ENCODE results near the gene GUCY1A2.

The GUCY1A2 gene

GRCh38 chr11:107006076-107006833 lies 12.0 kb downstream of the GUCY1A2 start:
- no peak overlapping the region for H3K4me3 ChIP-seq (ENCODE audit: low read depth, low read length)
- no peak for DNase-seq (ENCODE audit: low read depth)

DNA sequence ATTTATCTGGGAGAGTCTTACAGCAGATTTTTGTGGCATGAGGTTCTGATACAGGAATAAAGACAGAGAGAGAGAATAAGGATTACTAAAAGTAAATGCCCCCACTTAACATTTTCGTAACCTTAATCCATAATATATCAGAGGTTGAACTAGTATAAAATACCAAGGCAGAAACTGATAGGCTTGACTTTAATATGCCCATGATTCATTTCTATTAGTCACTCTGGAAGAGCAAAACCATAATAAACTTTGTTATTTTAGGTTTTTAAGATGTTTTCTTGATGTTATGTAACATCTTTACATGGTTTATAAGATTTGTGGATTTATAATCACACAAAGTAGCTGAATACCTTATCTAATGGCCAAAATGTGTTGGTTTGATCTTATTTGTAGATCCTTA lies 19.1 kb downstream of the GUCY1A2 start:
- DNase-seq (ENCODE audit: low read depth): no peak
- no peak overlapping the region for H3K4me3 ChIP-seq (ENCODE audit: low read depth, low read length)

DNA sequence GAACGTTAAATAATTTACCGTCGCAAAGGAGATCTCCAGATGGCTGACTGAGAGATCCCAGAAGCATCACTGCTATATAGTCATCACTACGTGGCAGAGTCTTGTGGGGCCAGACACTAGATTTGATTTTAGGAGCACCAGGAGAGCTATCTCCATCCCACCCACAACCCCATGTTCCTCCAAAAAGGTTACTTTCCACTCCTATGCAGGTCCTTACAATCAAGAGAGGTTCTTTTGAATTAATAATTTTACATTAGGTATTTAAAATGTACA lies 19.4 kb downstream of the GUCY1A2 start:
- no peak for DNase-seq (ENCODE audit: low read depth)
- no peak overlapping the region for H3K4me3 ChIP-seq (ENCODE audit: low read depth, low read length)

- no peak for DNase-seq (ENCODE audit: low read depth)
- no peak overlapping the region for H3K4me3 ChIP-seq (ENCODE audit: low read depth, low read length)
Observed at GRCh38 chr11:106998116-106998915, 20.0 kb downstream of the GUCY1A2 start.

- H3K4me3 ChIP-seq (ENCODE audit: low read depth, low read length): no peak overlapping the region
- no peak for DNase-seq (ENCODE audit: low read depth)
Observed at GRCh38 chr11:106997227-106997626, 21.0 kb downstream of the GUCY1A2 start.

DNA sequence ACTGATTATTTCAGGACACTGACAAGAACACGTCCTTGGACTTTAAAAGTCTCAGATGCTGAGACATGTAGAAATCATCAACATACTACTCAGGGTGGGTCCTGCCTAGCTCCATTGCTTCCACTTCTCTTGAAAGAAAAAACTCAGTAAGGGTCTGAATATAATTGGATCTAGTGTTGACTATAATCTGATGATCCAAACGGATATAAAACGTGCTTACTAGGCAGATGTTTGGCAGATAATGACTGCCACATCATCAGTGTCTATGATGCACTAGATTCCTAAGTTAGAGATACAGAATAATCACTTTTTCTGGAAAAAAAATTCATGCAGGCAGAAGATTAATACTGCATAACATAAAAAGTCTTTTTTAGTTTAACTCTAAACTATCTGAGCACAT lies 21.6 kb downstream of the GUCY1A2 start:
- H3K4me3 ChIP-seq (ENCODE audit: low read depth, low read length): no peak overlapping the region
- DNase-seq (ENCODE audit: low read depth): no peak

DNA sequence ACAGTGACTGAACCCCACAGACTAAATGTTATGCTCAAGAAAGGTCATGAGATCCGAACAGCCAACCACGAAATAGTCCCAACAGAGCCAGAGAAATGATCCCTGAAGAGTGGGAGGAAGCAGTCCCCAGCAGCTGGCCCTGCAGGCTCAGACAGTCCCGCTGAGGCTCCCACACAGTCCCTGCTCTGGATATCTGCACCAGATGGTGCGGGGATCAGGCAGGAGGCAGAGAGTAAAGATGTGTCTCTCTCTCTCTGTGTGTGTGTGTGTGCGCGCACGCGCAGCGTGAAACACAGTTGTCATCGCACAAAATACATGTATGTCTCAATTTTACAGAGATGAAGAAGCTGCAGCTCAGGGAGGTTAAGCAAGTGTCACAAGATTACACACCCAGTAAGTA lies 27.9 kb downstream of the GUCY1A2 start:
- no peak overlapping the region for H3K4me3 ChIP-seq (ENCODE audit: low read depth, low read length)
- no peak for DNase-seq (ENCODE audit: low read depth)

- no peak for DNase-seq (ENCODE audit: low read depth)
- no peak overlapping the region for H3K4me3 ChIP-seq (ENCODE audit: low read depth, low read length)
Observed at GRCh38 chr11:106989078-106989455, 29.2 kb downstream of the GUCY1A2 start.

DNA sequence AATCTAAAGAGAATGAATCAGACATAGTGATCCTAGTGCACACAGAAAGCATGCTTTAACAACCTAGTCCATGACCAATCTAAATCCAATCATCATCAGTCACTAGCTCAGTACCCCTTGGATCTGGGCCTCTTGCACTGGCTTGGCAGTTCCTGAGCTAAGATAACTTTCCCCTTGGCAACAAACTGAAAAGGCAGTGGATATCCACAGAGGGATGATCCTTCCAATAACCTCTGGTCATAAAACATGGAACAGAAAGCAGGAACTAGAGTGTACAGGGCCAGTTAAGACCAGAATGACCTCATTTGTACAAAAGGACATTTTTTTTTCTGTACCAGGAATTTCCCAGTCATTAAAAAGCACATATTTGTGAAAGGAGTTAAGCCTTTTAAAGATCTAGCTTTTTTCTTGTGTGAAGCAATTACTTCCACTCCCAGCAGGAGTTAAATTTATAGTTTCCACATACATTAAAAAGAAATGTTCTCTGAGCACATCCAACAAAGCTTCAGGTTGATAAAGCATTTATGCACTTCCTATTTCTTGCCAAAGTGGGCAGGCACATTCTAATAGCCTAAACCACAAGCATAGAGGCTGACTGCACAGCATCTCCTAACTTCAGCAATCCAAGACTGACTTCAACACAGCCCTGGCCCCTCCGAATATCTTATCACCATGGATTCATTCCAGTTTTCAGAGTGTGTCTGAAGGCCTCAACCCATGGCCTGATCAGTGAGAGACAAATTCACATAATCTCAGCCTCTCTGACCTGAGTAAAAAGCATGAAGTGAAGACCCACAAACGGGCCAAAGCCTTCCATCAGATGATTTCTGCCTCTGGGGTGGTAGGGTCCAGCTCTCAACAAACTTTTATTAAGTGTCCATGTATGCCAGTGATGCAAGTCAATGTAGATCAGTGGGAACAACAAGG lies 29.9 kb downstream of the GUCY1A2 start:
- peak; percentile 84 for DNase-seq (ENCODE audit: low read depth)
- no peak overlapping the region for H3K4me3 ChIP-seq (ENCODE audit: low read depth, low read length)

DNA sequence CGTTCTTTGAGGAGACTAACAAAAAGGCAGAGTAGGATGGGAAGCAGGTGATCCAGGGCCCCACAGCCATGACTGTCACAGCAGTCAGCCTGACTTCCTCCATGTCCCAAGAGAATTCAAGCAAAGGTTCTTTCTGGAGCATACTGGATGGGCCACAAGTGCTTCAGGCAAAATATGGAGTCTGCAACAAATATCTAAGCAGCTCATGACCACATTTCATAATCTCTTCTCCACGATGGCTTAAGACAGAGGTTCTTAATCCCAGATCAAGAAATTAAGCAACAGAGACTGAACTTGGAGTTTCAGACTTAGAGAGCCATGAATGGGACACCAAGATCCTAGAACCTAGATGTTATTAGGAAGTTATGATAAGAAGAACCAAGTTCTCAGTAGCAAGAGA lies 31.6 kb downstream of the GUCY1A2 start:
- H3K4me3 ChIP-seq (ENCODE audit: low read depth, low read length): no peak overlapping the region
- no peak for DNase-seq (ENCODE audit: low read depth)

DNA sequence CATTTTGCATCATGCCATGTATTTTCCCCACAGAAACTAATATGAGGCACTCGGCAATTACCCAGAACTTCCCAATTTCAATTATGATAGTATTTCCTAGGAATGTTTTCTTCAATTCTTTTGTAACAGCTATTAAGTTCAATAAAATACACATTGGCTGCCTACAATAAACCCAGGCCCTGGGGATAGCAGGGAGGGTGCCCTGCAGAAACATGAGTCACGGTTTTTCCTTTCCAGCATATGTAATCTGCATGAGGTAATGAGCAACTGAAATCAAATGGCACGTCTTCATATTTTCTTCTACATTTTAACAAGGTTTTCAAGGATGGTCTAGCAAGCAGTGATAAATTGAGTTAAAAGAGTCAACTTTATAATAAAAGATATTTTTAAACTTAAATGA lies 32.0 kb downstream of the GUCY1A2 start:
- no peak for DNase-seq (ENCODE audit: low read depth)

DNA sequence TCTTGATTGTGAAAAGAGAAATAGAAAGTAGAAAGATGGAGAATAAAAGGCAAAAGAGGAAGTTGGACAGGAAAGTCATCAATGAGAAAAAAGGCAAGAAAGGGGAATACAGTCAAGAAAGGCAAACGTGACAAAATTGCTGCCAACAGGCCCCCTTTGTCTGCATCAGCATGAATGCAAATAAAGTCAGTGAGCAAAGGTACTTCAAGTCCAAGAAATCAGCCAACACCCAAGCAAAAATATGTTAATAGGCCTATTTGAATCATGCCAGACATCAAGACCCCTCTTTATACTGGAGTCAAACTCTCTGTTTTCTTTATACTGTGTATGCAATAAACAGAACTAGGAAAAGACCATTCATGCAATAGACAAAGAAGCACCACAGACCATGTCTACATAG lies 34.3 kb downstream of the GUCY1A2 start:
- DNase-seq (ENCODE audit: low read depth): no peak
- no peak overlapping the region for H3K4me3 ChIP-seq (ENCODE audit: low read depth, low read length)

More for the DNA sequence above, 32.0 kb downstream of the GUCY1A2 start:
- H3K4me3 ChIP-seq (ENCODE audit: low read depth, low read length): no peak overlapping the region

- DNase-seq (ENCODE audit: low read depth): no peak
- H3K4me3 ChIP-seq (ENCODE audit: low read depth, low read length): no peak overlapping the region
Observed at GRCh38 chr11:106983261-106983660, 35.0 kb downstream of the GUCY1A2 start.

DNA sequence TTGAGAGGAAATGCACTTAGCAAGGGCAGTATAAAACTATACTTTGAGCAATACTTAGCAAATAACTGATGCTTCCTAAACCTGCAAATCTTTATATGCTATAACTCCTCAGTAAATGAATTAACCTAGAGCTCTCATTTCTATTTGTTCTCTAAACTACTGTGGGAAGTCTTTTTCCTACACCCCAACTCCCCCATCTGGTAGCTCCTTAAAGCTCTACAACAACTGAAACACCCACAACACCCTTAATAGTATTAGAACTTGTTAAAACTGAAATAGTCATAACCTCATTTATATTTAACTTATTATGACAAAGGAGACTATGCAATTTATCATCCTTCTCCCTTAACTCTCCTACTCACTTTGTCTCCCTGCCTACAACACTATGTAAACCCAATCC lies 43.4 kb downstream of the GUCY1A2 start:
- no peak overlapping the region for H3K4me3 ChIP-seq (ENCODE audit: low read depth, low read length)
- DNase-seq (ENCODE audit: low read depth): no peak

- no peak for DNase-seq (ENCODE audit: low read depth)
- H3K4me3 ChIP-seq (ENCODE audit: low read depth, low read length): no peak overlapping the region
Observed at GRCh38 chr11:106971864-106972263, 46.4 kb downstream of the GUCY1A2 start.

DNA sequence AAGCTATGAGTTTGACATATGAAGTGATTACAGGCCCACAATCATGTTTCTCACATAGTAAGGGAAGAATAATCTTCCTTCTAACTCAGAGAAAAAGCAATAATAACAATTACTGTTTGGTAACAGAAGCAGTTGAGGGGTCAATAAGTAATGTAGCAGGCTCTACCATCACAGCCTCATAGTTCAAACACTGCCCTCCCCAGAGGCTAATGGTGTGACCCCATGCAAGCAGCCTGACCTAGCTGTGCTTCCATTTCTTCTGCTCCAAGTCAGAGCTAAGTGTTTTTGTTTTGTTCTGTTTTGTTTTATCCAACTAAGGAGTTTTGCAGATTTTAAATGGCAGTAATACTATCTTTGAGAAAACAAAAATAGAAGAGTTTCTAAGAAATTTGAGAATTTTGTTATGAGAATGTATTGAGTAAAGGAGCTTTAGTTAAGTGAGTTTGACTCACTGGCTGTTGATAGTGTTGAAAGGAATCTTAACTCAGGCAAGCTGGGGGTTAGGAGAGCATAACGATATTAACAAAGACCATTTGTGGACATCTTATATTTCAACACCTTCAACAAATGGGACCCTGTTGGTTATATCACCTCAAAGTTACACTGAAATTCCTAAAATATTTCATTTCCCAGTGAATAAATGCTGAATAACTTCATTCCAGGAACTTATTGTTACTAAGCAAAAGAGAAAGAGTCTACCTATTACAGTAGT lies 48.5 kb downstream of the GUCY1A2 start:
- no peak overlapping the region for H3K4me3 ChIP-seq (ENCODE audit: low read depth, low read length)
- no peak for DNase-seq (ENCODE audit: low read depth)

- DNase-seq (ENCODE audit: low read depth): no peak
- H3K4me3 ChIP-seq (ENCODE audit: low read depth, low read length): no peak overlapping the region
Observed at GRCh38 chr11:106962995-106963394, 55.3 kb downstream of the GUCY1A2 start.

DNA sequence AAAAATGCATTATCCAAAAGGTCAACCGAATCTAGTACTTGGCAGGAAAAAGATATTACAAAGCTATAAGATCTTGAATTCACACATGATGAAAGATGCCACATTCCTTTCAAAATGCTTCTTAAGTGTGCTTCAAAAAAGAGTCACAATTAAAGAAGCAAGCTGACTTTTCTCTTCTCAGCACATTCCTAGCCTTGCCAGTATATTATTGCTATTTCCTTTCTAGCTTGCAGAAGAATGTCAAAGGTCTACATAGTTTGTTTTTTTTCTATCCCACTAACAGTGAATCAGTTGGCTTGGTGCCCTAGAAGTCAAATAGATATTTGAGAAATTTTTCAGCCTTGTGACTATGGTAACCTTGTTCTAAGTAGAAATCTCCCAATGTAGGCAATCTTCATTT lies 56.8 kb downstream of the GUCY1A2 start:
- peak; percentile 89 for DNase-seq (ENCODE audit: low read depth)
- H3K4me3 ChIP-seq (ENCODE audit: low read depth, low read length): no peak overlapping the region

GRCh38 chr11:106961048-106961447 lies 57.2 kb downstream of the GUCY1A2 start:
- no peak for DNase-seq (ENCODE audit: low read depth)
- no peak overlapping the region for H3K4me3 ChIP-seq (ENCODE audit: low read depth, low read length)

GRCh38 chr11:106959800-106960199 lies 58.5 kb downstream of the GUCY1A2 start:
- DNase-seq (ENCODE audit: low read depth): no peak
- H3K4me3 ChIP-seq (ENCODE audit: low read depth, low read length): no peak overlapping the region

Data from skeletal muscle cell (primary cell).